Cardiac septum (tissue), 1 donor: Measurements from ENCODE around the gene DDX39A. TPM values are rescaled to one million over a fixed set of nuclear protein-coding genes. Genes with fewer than 3 reads are reported as not detected.
A peak's percentile ranks its signal among the peaks of the same experiment; 100 is the strongest.
"Not testable (repeated sequence)": the region's sequence is repeated elsewhere in the genome, so short reads cannot be mapped to it uniquely, and the experiment has no call there.

Source experiments
- DNase-seq: peaks from one replicate; pipeline ENCODE4 v3.0.0-alpha.2; 2020; ENCODE audit warnings: low spot score
- intact Hi-C: fragments of 100-400 bp; cut with DNase I; formaldehyde crosslinking; loops from one replicate; pipeline ENCODE4 v1.14.0; 2022
- total RNA-seq: library from RNA; stranded (reverse); fragmentation: NEBNext Ultra II Directional; extraction: Animal tissue kit (Norgen Biotek cat#: 25700); gene quantifications from one replicate; pipeline ENCODE4 v1.2.1, GENCODE V29; 2021
- donor health status: DM: no; HTN: no; CAD: no.

The DDX39A gene
- total RNA-seq, 1 donor from 2014 or later: 26.7 TPM

DNA sequence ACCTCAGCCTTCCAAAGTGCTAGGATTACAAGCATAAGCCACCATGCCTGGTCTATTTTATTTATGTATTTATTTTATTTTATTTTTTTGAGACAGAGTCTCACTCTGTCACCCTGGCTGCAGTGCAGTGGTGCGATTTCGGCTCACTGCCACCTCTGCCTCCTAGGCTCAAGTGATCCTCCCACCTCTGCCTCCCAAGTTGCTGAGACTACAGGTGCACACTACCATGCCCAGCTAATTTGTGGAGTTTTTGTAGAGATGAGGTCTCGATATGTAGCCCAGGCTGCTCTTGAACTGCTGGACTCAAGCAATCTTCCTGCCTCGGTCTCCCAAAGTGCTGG is 48.2 kb downstream of the DDX39A start:
- intact Hi-C loops: no loop called here
- DNase-seq: no peak

DNA sequence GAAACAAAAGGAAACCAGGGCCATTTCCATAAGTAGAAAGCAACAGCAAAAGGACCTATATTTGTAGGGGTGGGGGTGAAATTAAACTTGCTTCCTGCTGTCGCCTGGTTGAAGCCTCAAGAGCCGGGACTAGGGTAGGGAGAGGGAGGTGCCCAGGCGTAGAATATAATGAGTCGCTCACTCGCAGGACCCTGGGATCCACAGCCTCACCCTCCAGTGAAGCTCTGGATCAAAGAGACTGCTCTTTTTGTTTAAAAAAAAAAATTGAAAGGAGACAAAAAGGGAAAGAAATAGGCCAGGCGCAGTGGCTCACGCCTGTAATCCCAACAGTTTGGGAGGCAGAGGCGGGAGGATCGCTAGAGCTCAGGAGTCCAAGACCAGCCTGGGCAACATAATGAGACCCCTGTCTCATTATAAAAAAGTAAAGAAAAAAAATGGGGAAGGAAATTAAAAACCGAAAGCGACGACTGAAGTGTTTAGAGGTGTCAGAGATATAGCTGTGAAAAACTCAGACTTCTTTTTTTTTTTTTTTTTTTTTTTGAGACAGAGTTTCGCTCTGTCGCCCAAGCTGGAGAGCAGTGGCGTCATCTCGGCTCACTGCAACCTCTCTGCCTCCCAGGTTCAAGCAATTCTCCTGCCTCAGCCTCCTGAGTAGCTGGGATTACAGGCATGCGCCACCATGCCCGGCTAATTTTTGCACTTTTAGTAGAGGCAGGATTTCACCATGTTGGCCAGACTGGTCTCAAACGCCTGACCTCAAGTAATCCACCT is 48.8 kb downstream of the DDX39A start:
- intact Hi-C loops: no loop called here
- no peak for DNase-seq

DNA sequence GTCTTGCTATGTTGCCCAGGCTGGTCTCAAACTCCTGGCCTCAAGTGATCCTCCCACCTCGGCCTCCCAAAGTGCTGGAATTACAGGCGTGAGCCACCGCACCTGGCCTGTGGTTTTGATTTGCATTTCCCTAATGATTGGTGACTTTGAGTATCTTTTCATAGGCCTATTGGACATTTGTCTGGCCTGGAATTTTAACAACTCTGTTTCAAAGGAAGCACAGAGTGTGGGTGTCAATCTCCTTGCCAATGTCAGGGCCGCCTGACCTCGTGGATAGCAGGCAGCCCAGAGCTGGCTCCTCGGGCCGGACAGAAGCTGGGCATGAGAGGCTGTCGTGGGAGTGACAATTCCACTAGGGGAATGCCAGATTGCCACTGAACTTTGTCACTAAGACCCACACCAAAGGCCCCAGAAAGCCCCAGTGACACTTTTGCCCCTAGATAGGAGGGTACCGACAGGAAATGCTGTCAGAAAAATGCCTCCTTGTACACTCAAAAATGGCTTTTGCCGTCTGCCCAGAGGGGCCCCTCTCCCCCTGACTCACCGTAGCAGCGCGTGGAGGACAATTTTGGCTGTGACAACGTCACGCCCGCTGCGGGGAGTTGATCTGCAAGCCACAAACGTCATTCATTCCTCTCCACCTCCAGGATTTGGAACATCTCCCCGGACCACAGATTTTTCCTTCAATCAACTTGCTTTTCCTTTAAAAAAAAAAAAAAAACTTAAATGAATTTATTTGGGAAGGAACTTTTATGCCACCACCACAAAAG is 49.6 kb downstream of the DDX39A start:
- intact Hi-C loops: no loop called here
- DNase-seq: no peak

DNA sequence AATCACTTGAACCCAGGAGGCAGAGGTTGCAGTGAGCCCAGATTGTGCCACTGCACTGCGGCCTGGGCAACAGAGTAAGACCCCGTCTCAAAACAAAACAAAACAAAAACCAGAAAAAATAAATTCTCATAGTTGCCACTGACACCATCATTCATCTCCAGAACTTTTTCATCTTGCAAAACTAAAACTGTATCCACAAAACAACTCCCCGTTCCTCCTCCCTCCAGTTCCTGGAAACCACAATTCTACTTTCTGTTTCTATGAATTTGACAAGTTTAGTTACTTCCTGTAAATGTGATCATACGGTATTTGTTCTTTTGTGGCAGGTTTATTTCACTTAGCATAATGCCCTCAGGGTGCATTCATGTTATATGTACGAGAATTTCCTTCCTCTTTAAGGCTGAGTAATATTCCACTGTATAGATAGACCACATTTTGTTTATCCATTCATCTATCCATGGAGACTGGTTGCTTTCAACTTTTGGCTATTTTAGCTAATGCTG is 51.1 kb downstream of the DDX39A start:
- no peak for DNase-seq
- intact Hi-C loops: no loop called here

DNA sequence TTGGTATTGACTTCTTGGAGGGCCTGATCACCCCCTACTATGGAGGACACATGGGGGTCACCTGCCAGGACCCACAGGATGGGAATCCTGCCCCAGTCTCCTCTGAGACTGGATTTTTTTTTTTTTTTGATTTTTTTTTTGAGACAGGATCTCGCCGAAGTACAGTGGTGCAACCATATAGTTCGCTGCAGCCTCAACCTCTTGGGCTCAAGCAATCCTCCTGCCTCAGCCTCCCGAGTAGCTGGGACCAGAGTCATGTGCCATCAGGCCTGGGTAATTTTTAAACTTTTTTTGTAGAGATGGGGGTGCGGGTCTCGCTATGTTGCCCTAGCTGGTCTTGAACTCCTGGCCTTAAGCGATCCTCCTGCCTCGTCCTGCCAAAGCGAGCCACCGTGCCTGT is 52.1 kb downstream of the DDX39A start:
- intact Hi-C loops: no loop called here
- DNase-seq: no peak

DNA sequence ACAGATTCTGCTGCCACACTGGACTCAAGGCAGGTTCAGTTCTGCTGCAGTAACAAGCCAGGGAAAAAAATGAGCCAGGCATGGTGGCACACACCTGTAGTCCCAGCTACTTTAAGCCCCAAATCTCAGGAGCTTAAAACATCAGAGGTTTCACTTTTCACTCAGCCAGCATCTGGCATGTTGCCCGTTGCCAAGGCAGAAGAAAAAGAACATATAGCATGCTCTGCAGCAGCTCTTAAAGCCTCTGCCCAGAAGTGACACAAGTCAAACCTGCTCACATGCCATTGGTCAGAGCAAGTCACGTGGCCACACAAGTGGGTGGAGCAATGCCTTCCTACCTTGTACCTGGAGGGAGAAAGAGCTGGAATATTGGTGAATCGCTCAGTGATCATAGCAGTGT is 52.6 kb downstream of the DDX39A start:
- intact Hi-C loops: no loop called here

DNA sequence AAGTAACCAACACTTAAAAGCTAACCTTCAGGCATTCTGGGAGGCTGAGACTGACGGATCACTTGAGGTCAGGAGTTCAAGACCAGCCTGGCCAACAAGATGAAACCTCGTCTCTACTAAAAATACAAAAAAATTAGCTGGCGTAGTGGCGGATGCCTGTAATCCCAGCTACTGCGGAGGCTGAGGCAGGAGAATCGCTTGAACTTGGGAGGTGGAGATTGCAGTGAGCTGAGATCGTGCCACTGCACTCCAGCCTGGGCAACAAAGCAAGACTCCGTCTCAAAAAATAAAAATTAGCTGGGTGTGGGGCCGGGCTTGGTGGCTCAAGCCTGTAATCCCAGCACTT is 55.1 kb downstream of the DDX39A start:
- intact Hi-C loops: not testable (repeated sequence)

More for the DNA sequence above, 52.6 kb downstream of the DDX39A start:
- peak; percentile 93 for DNase-seq

DNA sequence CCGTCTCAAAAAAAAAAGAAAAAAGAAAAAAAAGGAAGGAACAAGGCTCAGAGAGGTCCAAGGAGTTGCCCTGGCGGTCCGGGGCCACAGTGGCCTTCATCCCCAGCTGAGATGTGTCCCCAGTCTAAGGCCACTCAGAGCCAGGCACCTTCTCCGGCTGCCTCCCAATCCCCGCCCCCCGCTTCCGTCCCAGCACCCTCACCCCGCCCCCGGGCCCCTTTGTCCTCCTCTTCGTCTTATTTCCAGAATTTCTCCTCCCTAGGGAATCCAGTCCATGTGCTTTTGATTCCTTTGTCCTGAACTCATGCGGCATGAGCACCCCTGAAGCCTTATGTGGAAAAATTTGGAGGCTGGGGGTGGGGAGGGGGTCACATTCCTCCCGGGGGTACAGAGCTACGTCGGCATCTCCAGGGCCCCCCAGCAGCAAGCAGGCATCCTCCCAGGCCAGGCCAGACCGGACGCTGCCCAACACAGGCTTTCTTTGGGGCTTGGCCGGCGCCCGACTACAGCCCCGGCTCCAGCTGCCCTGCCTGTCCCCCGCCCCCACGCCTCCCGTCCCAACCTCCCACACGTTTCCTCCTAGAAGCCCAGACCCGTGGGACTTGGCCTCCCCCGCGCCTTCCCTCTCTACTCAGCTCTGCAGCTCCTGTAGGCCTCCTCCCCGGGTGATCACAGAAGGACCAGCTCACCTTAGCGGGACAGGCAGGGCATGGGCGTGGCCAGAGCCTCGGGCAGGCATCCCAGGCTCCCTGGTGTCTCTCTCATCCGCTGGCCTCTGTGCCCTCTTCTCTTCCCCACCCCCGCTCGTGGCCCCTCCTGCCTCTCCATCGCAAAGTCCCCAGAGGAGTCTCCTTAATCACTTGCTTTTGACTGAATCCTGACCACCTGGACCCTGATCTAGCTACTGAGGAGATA is 55.7 kb downstream of the DDX39A start:
- DNase-seq: peak; percentile 90
- intact Hi-C loops: no loop called here

More for the DNA sequence above, 55.1 kb downstream of the DDX39A start:
- DNase-seq: not testable (repeated sequence)

DNA sequence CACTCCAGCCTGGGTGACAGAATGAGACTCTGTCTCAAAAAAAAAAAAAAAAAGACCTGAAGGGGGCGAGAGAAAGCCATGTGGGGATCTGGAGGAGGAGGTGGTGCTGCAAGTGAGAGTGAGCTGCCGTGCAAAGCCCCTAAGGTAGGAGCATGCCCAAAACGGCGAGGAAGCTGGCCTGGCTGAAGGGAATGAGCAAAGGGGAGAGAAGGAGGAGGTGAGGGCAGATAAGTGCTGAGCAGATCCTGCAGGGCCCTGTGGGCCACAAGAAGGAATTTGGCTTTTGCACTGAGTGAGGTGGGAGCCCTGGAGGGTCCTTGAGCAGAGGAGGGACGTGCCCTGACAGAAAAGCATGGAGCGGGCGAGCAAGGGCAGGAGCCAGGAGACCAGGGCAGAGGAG is 57.3 kb downstream of the DDX39A start:
- intact Hi-C loops: no loop called here
- no peak for DNase-seq

Other genes with a start within 250 kb of the DDX39A start
- 7.9 TPM for gene ADGRL1, start 213.2 kb downstream of the DDX39A start, total RNA-seq
- 36.4 TPM for gene ADGRE5, start 37.9 kb downstream of the DDX39A start, total RNA-seq
- gene PKN1, start 14.0 kb upstream of the DDX39A start, total RNA-seq: 136 TPM
- not detected for gene PTGER1, start 56.0 kb upstream of the DDX39A start, total RNA-seq
- 49.5 TPM for gene GIPC1, start 76.8 kb upstream of the DDX39A start, total RNA-seq
- gene DNAJB1, start 99.1 kb upstream of the DDX39A start, total RNA-seq: 61.6 TPM
- 62.0 TPM for gene TECR, start 110.3 kb upstream of the DDX39A start, total RNA-seq
- gene NDUFB7, start 152.7 kb upstream of the DDX39A start, total RNA-seq: 382 TPM
- not detected for gene CLEC17A, start 163.7 kb upstream of the DDX39A start, total RNA-seq